Astrocyte (in vitro differentiated cells and primary cell): ENCODE data around the gene SLC44A1. TPM values are rescaled to one million over a fixed set of nuclear protein-coding genes. Genes with fewer than 3 reads are reported as not detected.
A peak's percentile ranks its signal among the peaks of the same experiment; 100 is the strongest.

Experiments
- DNase-seq: peaks from one replicate; pipeline ENCODE4 v3.0.0-alpha.2; 2010; ENCODE audit warnings: low read depth
- FAIRE-seq: peaks from 2 replicates; lab custom pipeline; 2011; peaks lifted over from hg19 to GRCh38; lab: Jason Lieb, UNC
- H2AFZ ChIP-seq: 2 replicates; pipeline ENCODE4 v1.6.0; 2012; ENCODE audit warnings: low read depth, low read length, inconsistent platforms
- H3K27ac ChIP-seq: 2 replicates; pipeline ENCODE4 v1.5.1; 2011; ENCODE audit warnings: low read depth, low read length, inconsistent platforms
- H3K27me3 ChIP-seq: 2 replicates; pipeline ENCODE4 v1.6.0; 2011; ENCODE audit warnings: low read length, inconsistent platforms; ENCODE audit not compliant: insufficient read depth
- H3K36me3 ChIP-seq: 2 replicates; pipeline ENCODE4 v1.5.1; 2011; ENCODE audit warnings: low read length, inconsistent platforms; ENCODE audit not compliant: insufficient read depth
- H3K4me1 ChIP-seq: 2 replicates; pipeline ENCODE4 v1.5.1; 2011; ENCODE audit warnings: low read length, inconsistent platforms; ENCODE audit not compliant: insufficient read depth
- H3K4me2 ChIP-seq: 2 replicates; pipeline ENCODE4 v1.6.0; 2012; ENCODE audit warnings: low read length, inconsistent platforms
- H3K4me3 ChIP-seq: 2 replicates; pipeline ENCODE4 v1.5.1; 2011; ENCODE audit warnings: low read depth, mild to moderate bottlenecking, low read length, inconsistent platforms; ENCODE audit not compliant: insufficient read depth
- H3K79me2 ChIP-seq: 2 replicates; pipeline ENCODE4 v1.6.0; 2012; ENCODE audit warnings: mild to moderate bottlenecking, low read length, inconsistent platforms; ENCODE audit not compliant: insufficient read depth
- H3K9ac ChIP-seq: 2 replicates; pipeline ENCODE4 v1.6.0; 2012; ENCODE audit warnings: mild to moderate bottlenecking, low read length, inconsistent platforms
- H3K9me3 ChIP-seq: 2 replicates; pipeline ENCODE4 v1.5.1; 2012; ENCODE audit warnings: low read depth, mild to moderate bottlenecking, low read length, inconsistent platforms; ENCODE audit not compliant: insufficient read depth
- H4K20me1 ChIP-seq: 2 replicates; pipeline ENCODE4 v1.6.0; 2012; ENCODE audit warnings: low read length, inconsistent platforms; ENCODE audit not compliant: insufficient read depth
- H3K27ac Mint-ChIP-seq: one replicate; pipeline ENCODE4 v1.8.0; 2021; ENCODE audit warnings: mild to moderate bottlenecking, mixed read lengths; ENCODE audit not compliant: unreplicated experiment
- H3K27me3 Mint-ChIP-seq: one replicate; pipeline ENCODE4 v1.8.0; 2021; ENCODE audit warnings: low read depth, mixed read lengths; ENCODE audit not compliant: unreplicated experiment
- H3K36me3 Mint-ChIP-seq: one replicate; pipeline ENCODE4 v1.8.0; 2021; ENCODE audit warnings: low read depth, mixed read lengths; ENCODE audit not compliant: unreplicated experiment
- H3K4me1 Mint-ChIP-seq: one replicate; pipeline ENCODE4 v1.8.0; 2021; ENCODE audit warnings: low read depth, mixed read lengths; ENCODE audit not compliant: unreplicated experiment
- H3K4me3 Mint-ChIP-seq: one replicate; pipeline ENCODE4 v1.8.0; 2021; ENCODE audit warnings: mild to moderate bottlenecking, moderate library complexity, mixed read lengths; ENCODE audit not compliant: unreplicated experiment
- H3K9me3 Mint-ChIP-seq: one replicate; pipeline ENCODE4 v1.8.0; 2021; ENCODE audit warnings: mild to moderate bottlenecking, mixed read lengths; ENCODE audit not compliant: unreplicated experiment
- CTCF ChIP-seq: IDR thresholded peaks from 2 replicates; pipeline ENCODE4 v1.5.1; 2011; ENCODE audit warnings: low read depth, mild to moderate bottlenecking, inconsistent platforms, low read length, moderate library complexity; ENCODE audit not compliant: insufficient read depth
- EZH2 ChIP-seq: IDR thresholded peaks from 2 replicates; pipeline ENCODE4 v1.6.1; 2012; ENCODE audit warnings: mild to moderate bottlenecking, low read length, inconsistent platforms; ENCODE audit not compliant: insufficient read depth
- total RNA-seq: library from RNA; stranded (reverse); gene quantifications from 2 replicates; pipeline ENCODE4 v1.2.1, GENCODE V29; 2021

SLC44A1 gene
- total RNA-seq, 1 donor from 2014 or later = 43.8 TPM

- H3K9ac ChIP-seq = no peak overlapping the region
- no peak overlapping the region for H3K4me3 ChIP-seq
- no peaks in the 10 kb centered on the region for H3K9me3 ChIP-seq
- H3K79me2 ChIP-seq = peaks cover 10% of the 10 kb centered on the region
- no peaks in the 10 kb centered on the region for H3K9me3 Mint-ChIP-seq
- DNase-seq (no peak), FAIRE-seq (no peak)
- peaks cover 34% of the 10 kb centered on the region for H3K4me1 Mint-ChIP-seq
- no peaks in the 10 kb centered on the region for H3K36me3 Mint-ChIP-seq
- H3K27me3 Mint-ChIP-seq = no peaks in the 10 kb centered on the region
- H3K27ac Mint-ChIP-seq = no peak overlapping the region
- no peak overlapping the region for H3K27ac ChIP-seq
- H3K36me3 ChIP-seq = no peaks in the 10 kb centered on the region
- H3K4me2 ChIP-seq = peak overlapping the region; percentile 97
- H4K20me1 ChIP-seq = peaks cover 11% of the 10 kb centered on the region
- no peak overlapping the region for H2AFZ ChIP-seq
- H3K4me3 Mint-ChIP-seq = peak overlapping the region; percentile 94
- H3K27me3 ChIP-seq = no peaks in the 10 kb centered on the region
- TF ChIP-seq EZH2 (no peak), CTCF (no peak)
- H3K4me1 ChIP-seq = peaks cover 16% of the 10 kb centered on the region
Measured at GRCh38 chr9:105246656-105247173, 2.3 kb downstream of the SLC44A1 start.

- H3K27me3 ChIP-seq = no peaks in the 10 kb centered on the region
- H3K9me3 ChIP-seq = no peaks in the 10 kb centered on the region
- no peak for TF ChIP-seq EZH2
- no peak for TF ChIP-seq CTCF
- H4K20me1 ChIP-seq = peaks cover 11% of the 10 kb centered on the region
- H3K79me2 ChIP-seq = peaks cover 13% of the 10 kb centered on the region
- no peak overlapping the region for H3K27ac Mint-ChIP-seq
- H3K4me1 Mint-ChIP-seq = peaks cover 17% of the 10 kb centered on the region
- no peaks in the 10 kb centered on the region for H3K36me3 ChIP-seq
- H3K27me3 Mint-ChIP-seq = no peaks in the 10 kb centered on the region
- H3K4me2 ChIP-seq = no peak overlapping the region
- H3K27ac ChIP-seq = no peak overlapping the region
- no peaks in the 10 kb centered on the region for H3K36me3 Mint-ChIP-seq
- H3K9me3 Mint-ChIP-seq = no peaks in the 10 kb centered on the region
- H3K4me3 ChIP-seq = no peak overlapping the region
- H3K4me1 ChIP-seq = peaks cover 15% of the 10 kb centered on the region
- no peak overlapping the region for H3K4me3 Mint-ChIP-seq
- no peak overlapping the region for H3K9ac ChIP-seq
- no peak for FAIRE-seq
- H2AFZ ChIP-seq = no peak overlapping the region
- DNase-seq = no peak
Measured at GRCh38 chr9:105248691-105249090, 4.2 kb downstream of the SLC44A1 start.

GRCh38 chr9:105251133-105251532, 6.7 kb downstream of the SLC44A1 start:
- H2AFZ ChIP-seq = no peak overlapping the region
- no peak overlapping the region for H3K4me2 ChIP-seq
- Mint-ChIP-seq H3K27me3 (no peaks in the 10 kb centered on the region), H3K4me1 (peaks cover 18% of the 10 kb centered on the region), H3K4me3 (no peak overlapping the region), H3K27ac (no peak overlapping the region), H3K9me3 (no peaks in the 10 kb centered on the region), H3K36me3 (no peaks in the 10 kb centered on the region)
- FAIRE-seq (no peak), DNase-seq (no peak)
- TF ChIP-seq EZH2 (no peak), CTCF (no peak)
- H3K9me3 ChIP-seq = no peaks in the 10 kb centered on the region
- no peak overlapping the region for H3K9ac ChIP-seq
- peaks cover 11% of the 10 kb centered on the region for H4K20me1 ChIP-seq
- no peak overlapping the region for H3K27ac ChIP-seq
- no peaks in the 10 kb centered on the region for H3K27me3 ChIP-seq
- peaks cover 13% of the 10 kb centered on the region for H3K79me2 ChIP-seq
- H3K4me1 ChIP-seq = peaks cover 3% of the 10 kb centered on the region
- no peaks in the 10 kb centered on the region for H3K36me3 ChIP-seq
- H3K4me3 ChIP-seq = no peak overlapping the region
